HEK293 (cell line): ENCODE data around the gene CNTN4.

Experiments
- CTCF ChIA-PET: fragments of 350-600 bp; formaldehyde crosslinking; extraction: SDS; loops from one replicate; lab custom pipeline; 2021; ENCODE audit warnings: antibody characterized with exemption; lab: Yijun Ruan, JAX
- POLR2A ChIA-PET: fragments of 300-600 bp; formaldehyde crosslinking; extraction: SDS; loops from one replicate; lab custom pipeline; 2020; ENCODE audit warnings: antibody characterized with exemption, inconsistent platforms; lab: Yijun Ruan, JAX
- H3K27ac ChIP-seq: fragments of 200-500 bp; sonication (Bioruptor generic); 2 replicates; pipeline ENCODE4 v1.5.1; 2014; ENCODE audit warnings: low read depth, low read length, control low read depth, inconsistent platforms; ENCODE audit errors: extremely low read depth
- H3K36me3 ChIP-seq, 2 experiments: fragments of 200-500 bp in 1 of 2; sonication (Bioruptor generic) in 1 of 2; 1 replicate in 1 of 2; 2 replicates in 1 of 2; pipeline ENCODE4 v1.5.1; 2014 to 2017; ENCODE audit warnings: inconsistent platforms in 2 of 2, low read length in 2 of 2; ENCODE audit not compliant: control insufficient read depth in 2 of 2, insufficient read depth in 1 of 2
- H3K4me1 ChIP-seq: fragments of 200-500 bp; sonication (Bioruptor generic); 2 replicates; pipeline ENCODE4 v1.5.1; 2014; ENCODE audit warnings: mild to moderate bottlenecking, low read length, inconsistent platforms; ENCODE audit not compliant: control insufficient read depth, insufficient read depth
- H3K4me3 ChIP-seq: 2 replicates; pipeline ENCODE4 v1.5.1; 2011; ENCODE audit warnings: low read depth, mild to moderate bottlenecking, control low read depth, low read length, moderate library complexity
- H3K9me3 ChIP-seq: fragments of 200-500 bp; sonication (Bioruptor generic); 2 replicates; pipeline ENCODE4 v1.5.1; 2014; ENCODE audit warnings: low read depth, low read length, inconsistent platforms; ENCODE audit not compliant: control insufficient read depth, insufficient read depth
- ATF2 ChIP-seq: fragments of 450-650 bp; formaldehyde crosslinking; IDR thresholded peaks from 2 replicates; pipeline ENCODE4 v1.5.1; 2016; ENCODE audit warnings: missing biosample characterization, missing genetic modification characterization, low read depth
- CTCF ChIP-seq: fragments of 450-650 bp; formaldehyde crosslinking; IDR thresholded peaks from 2 replicates; pipeline ENCODE4 v1.5.1; 2016; ENCODE audit warnings: missing biosample characterization, missing genetic modification characterization
- GLIS2 ChIP-seq: fragments of 450-650 bp; formaldehyde crosslinking; IDR thresholded peaks from 2 replicates; pipeline ENCODE4 v1.5.1; 2016; ENCODE audit warnings: missing biosample characterization, missing genetic modification characterization
- ZBTB10 ChIP-seq: fragments of 450-650 bp; formaldehyde crosslinking; IDR thresholded peaks from 2 replicates; pipeline ENCODE4 v1.5.1; 2016; ENCODE audit warnings: missing biosample characterization, missing genetic modification characterization
- ZNF138 ChIP-seq: fragments of 450-650 bp; formaldehyde crosslinking; IDR thresholded peaks from 2 replicates; pipeline ENCODE4 v1.5.1; 2016; ENCODE audit warnings: missing biosample characterization, missing genetic modification characterization, borderline replicate concordance
- ZNF146 ChIP-seq: fragments of 450-650 bp; formaldehyde crosslinking; IDR thresholded peaks from 2 replicates; pipeline ENCODE4 v1.5.1; 2016; ENCODE audit warnings: missing biosample characterization, missing genetic modification characterization
- ZNF2 ChIP-seq: fragments of 450-650 bp; formaldehyde crosslinking; IDR thresholded peaks from 2 replicates; pipeline ENCODE4 v1.5.1; 2016; ENCODE audit warnings: missing biosample characterization, missing genetic modification characterization
- ZNF274 ChIP-seq, 2 experiments: fragments of 200-500 bp in 1 of 2; fragments of 450-650 bp in 1 of 2; sonication (Bioruptor generic) in 1 of 2; formaldehyde crosslinking in 1 of 2; IDR thresholded peaks; 2 replicates each; pipeline versions ENCODE4 v1.5.1 to v1.6.1; 2014 to 2016; ENCODE audit warnings: borderline replicate concordance in 1 of 2, inconsistent platforms in 1 of 2, low read length in 1 of 2, missing biosample characterization in 1 of 2, missing genetic modification characterization in 1 of 2
- ZNF280D ChIP-seq: fragments of 450-650 bp; formaldehyde crosslinking; IDR thresholded peaks from 2 replicates; pipeline ENCODE4 v1.5.1; 2016; ENCODE audit warnings: missing biosample characterization, missing genetic modification characterization
- ZNF416 ChIP-seq: fragments of 450-650 bp; formaldehyde crosslinking; IDR thresholded peaks from 2 replicates; pipeline ENCODE4 v1.5.1; 2016; ENCODE audit warnings: missing biosample characterization, missing genetic modification characterization
- ZNF529 ChIP-seq: fragments of 450-650 bp; formaldehyde crosslinking; IDR thresholded peaks from 2 replicates; pipeline ENCODE4 v1.5.1; 2017; ENCODE audit warnings: missing genetic modification characterization, missing biosample characterization; ENCODE audit not compliant: insufficient replicate concordance
- ZNF670 ChIP-seq: fragments of 450-650 bp; formaldehyde crosslinking; IDR thresholded peaks from 2 replicates; pipeline ENCODE4 v1.5.1; 2016; ENCODE audit warnings: missing biosample characterization, missing genetic modification characterization, low read depth
- ZNF704 ChIP-seq: fragments of 450-650 bp; formaldehyde crosslinking; IDR thresholded peaks from 2 replicates; pipeline ENCODE4 v1.5.1; 2016; ENCODE audit warnings: missing biosample characterization, missing genetic modification characterization
- ZNF843 ChIP-seq: fragments of 450-650 bp; formaldehyde crosslinking; IDR thresholded peaks from 2 replicates; pipeline ENCODE4 v1.5.1; 2016; ENCODE audit warnings: missing biosample characterization, missing genetic modification characterization
- ZSCAN18 ChIP-seq: fragments of 450-650 bp; formaldehyde crosslinking; IDR thresholded peaks from 2 replicates; pipeline ENCODE4 v1.5.1; 2016; ENCODE audit warnings: missing biosample characterization, missing genetic modification characterization

The CNTN4 gene

GRCh38 chr3:2826453-2826852 is 727.8 kb downstream of the CNTN4 start:
- Histone ChIP-seq H3K4me1 (no peaks in the 10 kb centered on the region), H3K27ac (no peak overlapping the region), H3K9me3 (no peaks in the 10 kb centered on the region), H3K4me3 (no peak overlapping the region), H3K36me3 (no peaks in the 10 kb centered on the region)
- no peak for TF ChIP-seq GLIS2
- no peak for TF ChIP-seq ZNF2 (tag by site-specific recombination)
- TF ChIP-seq ZSCAN18 (tag by site-specific recombination): no peak
- no peak for TF ChIP-seq ZNF843 (tag by site-specific recombination)
- no peak for TF ChIP-seq ZNF280D (tag by site-specific recombination)
- TF ChIP-seq ZNF416 (tag by site-specific recombination): no peak
- TF ChIP-seq ZBTB10 (tag by site-specific recombination): no peak
- no peak for TF ChIP-seq CTCF
- TF ChIP-seq ATF2: no peak
- no peak for TF ChIP-seq ZNF529
- TF ChIP-seq ZNF274 (IDR thresholded peaks at IDR 0.05; ENCODE audit: low read length): no peak
- TF ChIP-seq ZNF274 (tag by site-specific recombination; IDR thresholded peaks at IDR 0.05; ENCODE audit: borderline replicate concordance): no peak
- TF ChIP-seq ZNF704: no peak
- TF ChIP-seq ZNF670 (tag by site-specific recombination): no peak
- TF ChIP-seq ZNF146: no peak
- no peak for TF ChIP-seq ZNF138 (tag by site-specific recombination)
- ChIA-PET POLR2A (no interaction called here), CTCF (no interaction called here)
